IPS-18a (cell line): Measurements from ENCODE around the gene MS4A14.

Experiments used
- H3K27ac ChIP-seq: one replicate; pipeline ENCODE4 v1.5.1; 2013; ENCODE audit warnings: low read length
- H3K27me3 ChIP-seq: one replicate; pipeline ENCODE4 v1.6.1; 2013; ENCODE audit warnings: mild to moderate bottlenecking, low read length; ENCODE audit not compliant: control insufficient read depth, insufficient read depth
- H3K36me3 ChIP-seq: one replicate; pipeline ENCODE4 v1.6.1; 2013; ENCODE audit warnings: low read depth, low read length; ENCODE audit not compliant: control insufficient read depth
- H3K4me1 ChIP-seq: one replicate; pipeline ENCODE4 v1.6.1; 2013; ENCODE audit warnings: low read depth, low read length; ENCODE audit not compliant: control insufficient read depth
- H3K4me3 ChIP-seq: one replicate; pipeline ENCODE4 v1.5.1; 2013; ENCODE audit warnings: low read length
- H3K9ac ChIP-seq: one replicate; pipeline ENCODE4 v1.6.1; 2013; ENCODE audit warnings: mild to moderate bottlenecking, low read length, moderate library complexity
- H3K9me3 ChIP-seq: one replicate; pipeline ENCODE4 v1.6.1; 2013; ENCODE audit warnings: low read depth, low read length; ENCODE audit not compliant: control insufficient read depth

The MS4A14 gene

DNA sequence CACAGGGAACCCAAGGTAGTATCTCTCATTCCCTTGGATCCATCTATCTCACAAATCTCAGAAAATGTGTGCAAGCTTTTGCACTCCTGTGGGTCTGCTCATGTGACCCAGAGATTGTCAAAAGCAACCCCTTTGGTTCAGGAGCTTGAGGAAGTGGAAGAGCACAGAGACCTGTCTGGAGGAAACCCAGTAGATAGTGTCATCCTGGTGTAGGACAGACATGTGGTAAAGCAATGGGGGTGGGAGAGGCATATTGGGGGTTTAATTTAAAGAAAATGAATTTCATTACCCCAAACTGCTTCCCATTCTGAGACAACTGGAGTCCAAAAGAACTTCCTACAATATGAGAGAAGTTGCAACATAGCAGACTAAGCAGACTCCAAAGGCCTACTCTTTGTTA, 5.8 kb upstream of the MS4A14 start:
- Histone ChIP-seq H3K27ac (no peak overlapping the region), H3K4me1 (no peaks in the 10 kb centered on the region), H3K4me3 (no peak overlapping the region), H3K9me3 (no peaks in the 10 kb centered on the region), H3K36me3 (no peaks in the 10 kb centered on the region), H3K27me3 (no peaks in the 10 kb centered on the region), H3K9ac (no peak overlapping the region)

DNA sequence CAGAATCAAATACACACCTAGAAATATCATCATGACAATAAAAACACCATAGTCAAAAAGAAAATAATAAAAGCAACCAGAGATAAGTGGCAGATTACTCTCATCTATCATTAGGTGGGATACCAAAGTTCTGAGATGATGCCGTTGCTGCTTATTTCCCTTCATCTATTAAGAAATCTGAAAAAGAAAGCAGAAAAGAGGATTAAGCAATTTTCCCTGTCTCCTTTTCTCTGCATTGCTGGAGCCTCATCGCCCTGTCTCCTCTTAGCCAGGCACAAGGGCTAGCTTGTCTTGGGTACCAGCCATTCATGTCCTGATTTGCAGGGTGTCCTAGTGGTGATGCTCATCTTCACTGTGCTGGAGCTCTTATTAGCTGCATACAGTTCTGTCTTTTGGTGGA, 3.9 kb upstream of the MS4A14 start:
- no peak overlapping the region for H3K9ac ChIP-seq
- H3K27ac ChIP-seq: no peak overlapping the region
- no peak overlapping the region for H3K4me3 ChIP-seq
- H3K36me3 ChIP-seq: no peaks in the 10 kb centered on the region
- no peaks in the 10 kb centered on the region for H3K9me3 ChIP-seq
- no peaks in the 10 kb centered on the region for H3K4me1 ChIP-seq
- no peaks in the 10 kb centered on the region for H3K27me3 ChIP-seq

DNA sequence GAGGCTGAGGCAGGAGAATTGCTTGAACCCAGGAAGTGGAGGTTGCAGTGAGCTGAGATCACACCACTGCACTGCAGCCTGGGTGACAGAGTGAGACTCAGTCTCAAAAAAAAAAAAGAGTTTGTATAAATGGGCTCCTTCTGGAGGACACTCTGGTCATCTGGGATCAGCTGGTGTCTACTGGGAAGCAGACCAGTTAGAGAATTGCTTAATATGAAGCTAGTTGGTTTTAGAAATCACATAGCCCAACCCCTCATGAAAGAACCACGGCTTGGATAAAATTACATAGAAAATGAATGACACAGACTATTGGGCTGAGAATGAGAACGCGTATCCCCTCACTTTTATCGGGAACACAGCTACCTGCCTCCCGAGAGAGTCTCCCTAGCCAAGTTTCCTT, 3.2 kb upstream of the MS4A14 start:
- Histone ChIP-seq H3K27me3 (no peaks in the 10 kb centered on the region), H3K9me3 (no peaks in the 10 kb centered on the region), H3K4me1 (no peaks in the 10 kb centered on the region), H3K36me3 (no peaks in the 10 kb centered on the region), H3K9ac (no peak overlapping the region), H3K27ac (no peak overlapping the region), H3K4me3 (no peak overlapping the region)

DNA sequence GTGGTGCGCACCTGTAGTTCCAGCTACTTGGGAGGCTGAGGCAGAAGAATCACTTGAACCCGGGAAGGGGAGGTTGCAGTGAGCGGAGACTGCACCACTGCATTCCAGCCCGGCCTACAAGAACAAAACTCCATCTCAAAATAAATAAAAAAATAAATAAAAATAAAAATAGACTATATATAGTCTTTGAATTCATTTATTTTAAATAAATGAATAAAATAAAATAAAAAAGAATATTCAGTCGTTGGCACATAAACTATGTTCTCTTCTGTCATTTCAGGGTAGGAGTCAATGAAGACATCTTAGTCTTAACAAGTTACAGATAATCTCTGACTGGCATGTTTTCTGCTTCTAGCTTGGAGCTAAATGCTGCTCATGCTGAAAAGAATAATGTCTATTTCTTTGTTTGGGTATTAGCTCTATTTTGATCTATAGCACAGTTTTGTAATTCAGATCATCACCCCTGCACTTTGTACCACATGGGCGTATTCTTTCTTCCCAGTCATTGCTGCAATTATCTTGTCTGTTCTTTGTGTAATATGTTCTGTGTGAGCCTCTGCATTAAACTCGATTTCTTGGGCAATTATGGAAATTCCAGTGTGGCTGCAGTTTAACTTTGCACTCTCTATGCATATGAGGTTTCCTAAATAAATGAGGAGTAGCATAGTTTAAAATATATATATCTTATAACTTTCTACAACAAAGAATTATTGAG, 1.4 kb upstream of the MS4A14 start:
- H3K4me1 ChIP-seq: no peaks in the 10 kb centered on the region
- no peak overlapping the region for H3K4me3 ChIP-seq
- H3K36me3 ChIP-seq: no peaks in the 10 kb centered on the region
- H3K27ac ChIP-seq: no peak overlapping the region
- H3K9ac ChIP-seq: no peak overlapping the region
- H3K27me3 ChIP-seq: no peaks in the 10 kb centered on the region
- no peaks in the 10 kb centered on the region for H3K9me3 ChIP-seq

DNA sequence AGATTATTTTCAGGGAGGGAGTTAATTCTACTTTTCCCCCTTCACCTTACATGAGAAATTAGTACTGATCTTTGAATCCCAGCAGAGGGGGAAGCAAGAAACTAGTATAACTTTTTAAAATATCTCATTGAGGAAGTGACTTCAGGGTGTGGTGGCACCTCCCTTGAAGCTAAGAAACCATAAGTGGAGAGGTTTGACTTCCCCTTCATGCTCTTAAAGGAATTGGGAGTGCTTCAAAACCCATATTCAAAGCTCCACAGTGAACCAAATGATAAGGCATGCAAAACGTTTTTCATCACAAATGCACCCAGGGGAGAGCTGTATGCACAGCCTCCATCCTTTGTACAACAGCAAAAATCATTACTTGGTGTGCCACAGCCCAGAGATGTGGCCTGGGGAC, 540 bp downstream of the MS4A14 start:
- Histone ChIP-seq H3K27me3 (no peaks in the 10 kb centered on the region), H3K9ac (no peak overlapping the region), H3K27ac (no peak overlapping the region), H3K36me3 (no peaks in the 10 kb centered on the region), H3K4me1 (no peaks in the 10 kb centered on the region), H3K4me3 (no peak overlapping the region), H3K9me3 (no peaks in the 10 kb centered on the region)

DNA sequence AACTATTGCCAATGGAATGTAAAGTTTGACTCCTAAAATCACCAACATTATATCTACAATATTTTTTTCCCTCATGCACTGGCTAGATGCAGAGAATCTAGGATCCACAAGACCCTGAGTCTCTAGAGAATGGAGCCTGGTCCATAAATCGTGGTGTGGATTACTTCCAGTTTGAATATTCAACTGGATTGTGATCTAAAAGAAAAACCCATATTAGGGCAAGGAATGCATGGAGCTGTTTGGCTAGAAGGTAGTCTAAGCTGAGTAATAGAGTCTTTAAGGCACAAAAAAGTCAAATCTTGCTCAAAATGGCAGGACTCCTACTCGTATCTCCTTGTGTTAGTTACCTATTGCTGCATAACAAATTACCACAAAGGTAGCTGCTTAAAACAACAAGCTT, 23.8 kb downstream of the MS4A14 start:
- Histone ChIP-seq H3K27ac (no peak overlapping the region), H3K4me1 (no peaks in the 10 kb centered on the region), H3K4me3 (no peak overlapping the region), H3K27me3 (no peaks in the 10 kb centered on the region), H3K9ac (no peak overlapping the region), H3K9me3 (no peaks in the 10 kb centered on the region), H3K36me3 (no peaks in the 10 kb centered on the region)

DNA sequence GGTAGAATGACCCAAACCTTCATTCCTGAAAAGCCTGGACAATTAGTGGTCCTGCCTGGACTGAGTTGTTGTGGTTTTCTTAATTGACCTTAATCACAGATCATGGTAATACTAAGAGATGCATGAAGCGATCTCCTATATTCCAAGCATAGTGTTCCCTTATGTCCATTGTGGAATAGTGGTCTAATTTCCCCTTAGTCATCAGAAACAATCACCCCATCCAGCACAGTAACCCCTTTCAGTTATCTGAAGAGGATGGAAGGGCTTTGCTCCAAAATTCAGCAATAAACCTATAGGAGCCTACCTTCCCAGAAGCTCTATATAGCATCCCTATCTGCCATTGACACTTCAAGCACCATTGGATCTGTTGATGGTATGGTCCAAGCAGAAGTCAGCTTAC, 26.4 kb downstream of the MS4A14 start:
- Histone ChIP-seq H3K27ac (no peak overlapping the region), H3K4me3 (no peak overlapping the region), H3K9me3 (no peaks in the 10 kb centered on the region), H3K36me3 (no peaks in the 10 kb centered on the region), H3K27me3 (no peaks in the 10 kb centered on the region), H3K4me1 (no peaks in the 10 kb centered on the region), H3K9ac (no peak overlapping the region)

DNA sequence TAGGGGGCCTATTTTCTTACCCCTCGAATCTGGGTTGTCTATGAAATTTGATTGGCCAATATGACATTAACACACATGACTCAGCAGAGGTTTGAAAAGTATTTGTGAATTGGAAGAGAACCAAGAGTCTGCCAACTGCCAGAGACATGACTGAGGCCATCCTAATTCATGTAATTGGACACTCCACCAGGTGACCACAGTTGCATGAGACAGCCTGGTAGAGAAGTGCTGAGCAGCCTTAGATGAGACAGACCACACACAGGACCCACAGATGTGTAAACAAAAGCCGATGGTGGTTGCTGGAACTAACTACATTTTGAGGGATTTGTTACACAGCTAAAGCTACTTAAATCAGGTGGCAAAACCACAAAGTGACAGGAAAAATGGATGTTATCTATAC, 32.3 kb downstream of the MS4A14 start:
- no peak overlapping the region for H3K27ac ChIP-seq
- no peaks in the 10 kb centered on the region for H3K9me3 ChIP-seq

DNA sequence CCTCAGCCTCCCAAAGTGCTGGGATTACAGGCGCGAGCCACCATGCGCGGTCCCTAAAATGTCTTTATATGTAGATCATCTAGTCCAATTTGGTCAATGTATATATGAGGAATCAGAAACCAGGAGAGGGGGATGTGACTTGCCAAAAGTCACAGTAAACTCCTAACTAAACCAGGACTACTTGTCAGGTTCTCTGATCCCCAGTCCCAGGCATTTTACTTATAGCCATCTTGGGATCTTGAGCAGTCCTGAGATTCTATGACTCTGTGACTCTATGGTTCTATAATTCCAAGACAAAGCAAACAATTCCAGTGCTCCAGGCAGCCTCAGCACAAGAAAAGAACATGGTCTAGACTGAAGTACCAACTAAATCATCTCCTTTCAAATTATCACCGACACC, 33.0 kb downstream of the MS4A14 start, which contains the start of gene MS4A5:
TSS of gene MS4A5 (plus strand) at position 301 of the 400 bp plus-strand sequence. CDS start 103 bp downstream, outside the sequence.
- no peak within 1 kb of the TSS for H3K4me3 ChIP-seq
- H3K27me3 ChIP-seq: no peaks in the 10 kb centered on the region
- H3K27ac ChIP-seq: no peak within 1 kb of the TSS
- H3K4me1 ChIP-seq: peaks cover 3% of the 10 kb centered on the region
- no peaks in the 10 kb centered on the region for H3K36me3 ChIP-seq
- H3K9ac ChIP-seq: no peak within 1 kb of the TSS
- no peaks in the 10 kb centered on the region for H3K9me3 ChIP-seq

More for the DNA sequence above, 32.3 kb downstream of the MS4A14 start:
- Histone ChIP-seq H3K4me1 (peaks cover under 1% of the 10 kb centered on the region), H3K9ac (no peak overlapping the region), H3K36me3 (no peaks in the 10 kb centered on the region), H3K4me3 (no peak overlapping the region), H3K27me3 (no peaks in the 10 kb centered on the region)

DNA sequence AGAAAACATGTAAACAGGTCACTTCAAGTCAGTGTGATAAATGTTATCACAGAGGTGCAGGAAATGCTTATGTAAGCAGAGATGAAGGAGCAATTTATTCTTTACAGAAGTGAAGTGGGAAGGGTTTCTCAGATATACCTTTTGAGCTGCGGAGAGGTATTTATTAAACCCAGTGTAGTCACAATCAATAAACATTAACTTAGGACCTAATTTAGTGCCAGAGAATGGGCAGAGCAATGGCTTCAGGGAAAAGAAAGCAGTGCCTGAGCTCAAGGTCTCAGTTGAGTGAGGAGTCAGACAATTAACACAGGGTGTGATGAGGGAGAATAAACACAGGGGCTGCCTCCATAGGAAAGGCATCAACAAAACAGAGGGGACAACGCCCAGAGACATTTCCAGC, 35.0 kb downstream of the MS4A14 start:
- H3K36me3 ChIP-seq: no peaks in the 10 kb centered on the region
- peaks cover 3% of the 10 kb centered on the region for H3K4me1 ChIP-seq
- no peak overlapping the region for H3K9ac ChIP-seq
- H3K27me3 ChIP-seq: no peaks in the 10 kb centered on the region
- H3K9me3 ChIP-seq: no peaks in the 10 kb centered on the region
- H3K27ac ChIP-seq: no peak overlapping the region
- no peak overlapping the region for H3K4me3 ChIP-seq

DNA sequence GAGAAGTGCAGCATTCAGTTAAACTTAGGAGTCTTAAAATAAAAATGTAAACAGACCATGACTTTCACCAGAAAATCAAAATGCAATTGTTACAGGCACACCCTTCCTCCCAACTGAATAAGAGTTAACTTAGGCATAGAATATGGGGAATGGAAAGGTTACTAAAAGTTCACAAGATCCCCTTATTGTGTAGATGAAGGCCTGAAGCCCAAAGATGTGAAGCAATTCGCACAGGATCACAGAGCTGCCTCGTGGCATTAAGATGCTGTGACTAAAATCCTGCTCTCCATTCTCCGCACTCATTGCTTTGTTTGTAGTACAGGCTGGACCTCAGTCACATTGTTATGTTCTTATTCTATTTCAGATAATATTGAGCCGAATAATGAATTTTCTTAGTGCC, 37.1 kb downstream of the MS4A14 start:
- Histone ChIP-seq H3K36me3 (no peaks in the 10 kb centered on the region), H3K4me1 (peaks cover 3% of the 10 kb centered on the region), H3K27me3 (no peaks in the 10 kb centered on the region), H3K27ac (no peak overlapping the region), H3K9ac (no peak overlapping the region), H3K4me3 (no peak overlapping the region), H3K9me3 (no peaks in the 10 kb centered on the region)

DNA sequence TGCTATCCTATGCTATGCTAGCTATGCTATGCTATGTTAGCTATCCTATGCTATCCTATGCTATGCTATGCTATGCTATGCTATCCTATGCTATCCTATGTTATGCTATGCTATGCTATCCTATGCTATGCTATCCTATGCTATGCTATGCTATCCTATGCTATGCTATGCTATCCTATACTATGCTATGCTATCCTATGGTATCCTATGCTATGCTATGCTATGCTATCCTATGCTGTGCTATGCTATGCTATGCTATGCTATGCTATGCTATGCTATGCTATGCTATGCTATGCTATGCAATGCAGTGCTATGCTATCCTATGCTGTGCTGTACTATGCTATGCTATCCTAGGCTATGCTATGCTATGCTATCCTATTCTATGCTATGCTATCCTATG, 50.8 kb downstream of the MS4A14 start:
- no peak overlapping the region for H3K4me3 ChIP-seq
- no peaks in the 10 kb centered on the region for H3K4me1 ChIP-seq
- no peaks in the 10 kb centered on the region for H3K36me3 ChIP-seq
- H3K9me3 ChIP-seq: no peaks in the 10 kb centered on the region
- H3K27me3 ChIP-seq: no peaks in the 10 kb centered on the region
- no peak overlapping the region for H3K9ac ChIP-seq
- no peak overlapping the region for H3K27ac ChIP-seq
